T1000 (cell line): ENCODE data around the gene ZC3H7B.
"Not testable (repeated sequence)": the region's sequence is repeated elsewhere in the genome, so short reads cannot be mapped to it uniquely, and the experiment has no call there.

ENCODE experiments used
- DNase-seq: peaks from one replicate; lab custom pipeline; 2025; ENCODE audit warnings: mixed read lengths; lab: John Stamatoyannopoulos, UW

ZC3H7B gene

GRCh38 chr22:41285820-41286638 lies 15.3 kb upstream of the ZC3H7B start, which contains the start of gene RANGAP1:
TSS of gene RANGAP1 (minus strand) at chr22:41286187. CDS start at chr22:41281044, 5,143 bp downstream.
- peak; percentile 96 for DNase-seq

GRCh38 chr22:41286639-41287091 lies 14.7 kb upstream of the ZC3H7B start:
- no peak for DNase-seq

GRCh38 chr22:41288245-41288946 lies 12.9 kb upstream of the ZC3H7B start:
- DNase-seq: peak; percentile 28

- no peak for DNase-seq
Measured at GRCh38 chr22:41289671-41290070, 11.7 kb upstream of the ZC3H7B start.

GRCh38 chr22:41290262-41291221 lies 10.8 kb upstream of the ZC3H7B start:
- peak; percentile 74 for DNase-seq

GRCh38 chr22:41294816-41295215 lies 6.5 kb upstream of the ZC3H7B start:
- not testable (repeated sequence) for DNase-seq

- DNase-seq: no peak
Measured at GRCh38 chr22:41296826-41297667, 4.3 kb upstream of the ZC3H7B start.

GRCh38 chr22:41300661-41301060 lies 664 bp upstream of the ZC3H7B start:
- no peak for DNase-seq

- DNase-seq: no peak
Measured at GRCh38 chr22:41302021-41302767, 869 bp downstream of the ZC3H7B start.

GRCh38 chr22:41302811-41303210 lies 1.5 kb downstream of the ZC3H7B start:
- DNase-seq: no peak

GRCh38 chr22:41305646-41306045 lies 4.3 kb downstream of the ZC3H7B start:
- DNase-seq: peak; percentile 49

GRCh38 chr22:41308054-41308453 lies 6.7 kb downstream of the ZC3H7B start:
- peak; percentile 63 for DNase-seq

GRCh38 chr22:41308544-41308947 lies 7.2 kb downstream of the ZC3H7B start:
- DNase-seq: no peak

GRCh38 chr22:41310336-41310735 lies 9.0 kb downstream of the ZC3H7B start:
- no peak for DNase-seq

GRCh38 chr22:41311487-41311886 lies 10.2 kb downstream of the ZC3H7B start:
- DNase-seq: no peak

- no peak for DNase-seq
Measured at GRCh38 chr22:41314821-41315220, 13.5 kb downstream of the ZC3H7B start.

GRCh38 chr22:41315586-41315985 lies 14.3 kb downstream of the ZC3H7B start:
- no peak for DNase-seq

- no peak for DNase-seq
Measured at GRCh38 chr22:41320416-41321240, 19.3 kb downstream of the ZC3H7B start.

GRCh38 chr22:41324821-41325528 lies 23.6 kb downstream of the ZC3H7B start:
- DNase-seq: no peak
